GM23338 (cell line): ENCODE results near the gene ERC2. TPM values are rescaled to one million over a fixed set of nuclear protein-coding genes. Genes with fewer than 3 reads are reported as not detected.

Experiments used
- ATAC-seq: fragments of 200-7000 bp; cut with Tn5 transposase; 3 replicates; pipeline ENCODE4 v1.9.1; 2020
- DNase-seq: peaks from one replicate; pipeline ENCODE4 v3.0.0-alpha.2; 2015; ENCODE audit warnings: low spot score
- H2AFZ ChIP-seq: fragments of 200-600 bp; sonication (generic); 2 replicates; pipeline ENCODE4 v1.8.0; 2016; ENCODE audit warnings: antibody characterized with exemption, mild to moderate bottlenecking, moderate library complexity
- H3F3A ChIP-seq: fragments of 200-600 bp; sonication (generic); replicated peaks from 2 replicates; pipeline ENCODE4 v1.8.0; 2017; ENCODE audit warnings: antibody characterized with exemption, mixed run types, low read depth
- H3K27ac ChIP-seq: fragments of 200-600 bp; sonication (generic); 2 replicates; pipeline ENCODE4 v1.6.1; 2016; ENCODE audit warnings: low read depth
- H3K27me3 ChIP-seq: fragments of 200-600 bp; sonication (generic); 2 replicates; pipeline ENCODE4 v1.8.0; 2016; ENCODE audit warnings: mild to moderate bottlenecking, mixed run types, moderate library complexity; ENCODE audit not compliant: insufficient read depth
- H3K36me3 ChIP-seq: fragments of 200-600 bp; sonication (generic); 2 replicates; pipeline ENCODE4 v1.8.0; 2016; ENCODE audit warnings: mild to moderate bottlenecking; ENCODE audit not compliant: insufficient read depth
- H3K4me1 ChIP-seq: fragments of 200-600 bp; sonication (generic); 2 replicates; pipeline ENCODE4 v1.8.0; 2016; ENCODE audit warnings: mild to moderate bottlenecking, moderate library complexity; ENCODE audit not compliant: insufficient read depth
- H3K4me2 ChIP-seq: fragments of 200-600 bp; sonication (generic); 2 replicates; pipeline ENCODE4 v1.7.1; 2017; ENCODE audit warnings: mixed run types
- H3K4me3 ChIP-seq: fragments of 200-600 bp; sonication (generic); 2 replicates; pipeline ENCODE4 v1.6.1; 2016; ENCODE audit warnings: mixed run types
- H3K79me2 ChIP-seq: fragments of 200-600 bp; sonication (generic); replicated peaks from 2 replicates; pipeline ENCODE4 v1.8.0; 2017; ENCODE audit warnings: mild to moderate bottlenecking; ENCODE audit not compliant: insufficient read depth
- H3K9me2 ChIP-seq: fragments of 200-600 bp; sonication (generic); 2 replicates; pipeline ENCODE4 v1.8.0; 2017; ENCODE audit not compliant: insufficient read depth
- H4K20me1 ChIP-seq: fragments of 200-600 bp; sonication (generic); replicated peaks from 2 replicates; pipeline ENCODE4 v1.8.0; 2017; ENCODE audit warnings: mild to moderate bottlenecking; ENCODE audit not compliant: insufficient read depth
- H3K27ac Mint-ChIP-seq: 2 replicates; pipeline ENCODE4 v1.8.0; 2020; ENCODE audit warnings: inconsistent platforms, mild to moderate bottlenecking, moderate library complexity, mixed read lengths
- H3K27me3 Mint-ChIP-seq: 3 replicates; pipeline ENCODE4 v1.8.0; 2022; ENCODE audit warnings: low read depth, mild to moderate bottlenecking, moderate library complexity, mixed read lengths, inconsistent platforms; ENCODE audit not compliant: insufficient read depth, poor library complexity
- H3K36me3 Mint-ChIP-seq: 3 replicates; pipeline ENCODE4 v1.8.0; 2021; ENCODE audit warnings: low read depth, mild to moderate bottlenecking, inconsistent platforms, moderate library complexity, mixed read lengths
- H3K4me1 Mint-ChIP-seq: 3 replicates; pipeline ENCODE4 v1.8.0; 2020; ENCODE audit warnings: mild to moderate bottlenecking, inconsistent platforms, mixed read lengths
- H3K4me3 Mint-ChIP-seq: 3 replicates; pipeline ENCODE4 v1.8.0; 2021; ENCODE audit warnings: moderate library complexity, mild to moderate bottlenecking, inconsistent platforms, mixed read lengths
- H3K9me3 Mint-ChIP-seq: 3 replicates; pipeline ENCODE4 v1.8.0; 2020; ENCODE audit warnings: moderate library complexity, mild to moderate bottlenecking, inconsistent platforms, mixed read lengths
- CREB1 ChIP-seq: fragments of 250-450 bp; sonication (Bioruptor Pico); IDR thresholded peaks from 2 replicates; pipeline ENCODE4 v1.5.0; 2020; ENCODE audit warnings: low read depth, mild to moderate bottlenecking, moderate library complexity
- EZH2 ChIP-seq: fragments of 200-600 bp; sonication (generic); IDR thresholded peaks from one replicate; pipeline ENCODE4 v1.8.0; 2017; ENCODE audit warnings: antibody characterized with exemption, mild to moderate bottlenecking, low read depth; ENCODE audit not compliant: unreplicated experiment
- EZH2phosphoT487 ChIP-seq: fragments of 200-600 bp; sonication (generic); IDR thresholded peaks from one replicate; pipeline ENCODE4 v1.8.1; 2018; ENCODE audit warnings: antibody characterized with exemption; ENCODE audit not compliant: unreplicated experiment
- JUNB ChIP-seq: IDR thresholded peaks from one replicate; pipeline ENCODE4 v1.6.1; 2016; ENCODE audit warnings: antibody characterized with exemption; ENCODE audit not compliant: unreplicated experiment
- NANOG ChIP-seq: IDR thresholded peaks from 2 replicates; pipeline ENCODE4 v1.6.1; 2016; ENCODE audit warnings: antibody characterized with exemption, borderline replicate concordance
- POLR2AphosphoS5 ChIP-seq: IDR thresholded peaks from 2 replicates; pipeline ENCODE4 v1.6.1; 2016; ENCODE audit warnings: antibody characterized with exemption, low read depth
- STAT1 ChIP-seq: IDR thresholded peaks from one replicate; pipeline ENCODE4 v1.6.1; 2016; ENCODE audit warnings: antibody characterized with exemption; ENCODE audit not compliant: unreplicated experiment
- ZNF114 ChIP-seq: fragments of 250-450 bp; sonication (Bioruptor Pico); IDR thresholded peaks from 2 replicates; pipeline ENCODE4 v1.5.0; 2020; ENCODE audit warnings: mild to moderate bottlenecking, moderate library complexity
- ZNF331 ChIP-seq: fragments of 250-450 bp; sonication (Bioruptor Pico); IDR thresholded peaks from 2 replicates; pipeline ENCODE4 v1.5.0; 2020; ENCODE audit warnings: low read depth, mild to moderate bottlenecking, moderate library complexity
- polyA plus RNA-seq: library from polyadenylated mRNA; unstranded; fragments of >200 nt; fragmentation: Nextera tagmentation; extraction: Ambion mirVana; gene quantifications from 2 replicates; pipeline ENCODE4 v1.2.1, GENCODE V29; 2016
- total RNA-seq: library from RNA; depleted of rRNA; stranded (reverse); fragments of >200 nt; shearing (Covaris generic); gene quantifications from 2 replicates; pipeline ENCODE4 v1.2.3, GENCODE V29; 2014
- TF ChIP-seq, protein P1 (sequence below): IDR thresholded peaks from one replicate; pipeline ENCODE4 v1.6.1; 2018; ENCODE audit warnings: antibody characterized with exemption; ENCODE audit not compliant: unreplicated experiment
- TF ChIP-seq, protein P2 (sequence below): fragments of 250-450 bp; sonication (Bioruptor Pico); IDR thresholded peaks from 2 replicates; pipeline ENCODE4 v1.5.0; 2020; ENCODE audit warnings: mild to moderate bottlenecking, moderate library complexity
- TF ChIP-seq, protein P3 (sequence below), 2 experiments: fragments of 200-600 bp in 1 of 2; sonication (generic) in 1 of 2; conservative IDR thresholded peaks; 2 replicates each; pipeline versions ENCODE4 v1.5.1 to v1.6.1; 2016 to 2017; ENCODE audit warnings: antibody characterized with exemption in 2 of 2, low read depth in 2 of 2, mild to moderate bottlenecking in 2 of 2, moderate library complexity in 1 of 2
- TF ChIP-seq, protein P4 (sequence below): IDR thresholded peaks from 2 replicates; pipeline ENCODE4 v1.6.1; 2016; ENCODE audit warnings: antibody characterized with exemption

ERC2 gene
- total and polyA plus RNA-seq, 2 experiments from 2014 or later = 11.8 to 13.7 TPM

DNA sequence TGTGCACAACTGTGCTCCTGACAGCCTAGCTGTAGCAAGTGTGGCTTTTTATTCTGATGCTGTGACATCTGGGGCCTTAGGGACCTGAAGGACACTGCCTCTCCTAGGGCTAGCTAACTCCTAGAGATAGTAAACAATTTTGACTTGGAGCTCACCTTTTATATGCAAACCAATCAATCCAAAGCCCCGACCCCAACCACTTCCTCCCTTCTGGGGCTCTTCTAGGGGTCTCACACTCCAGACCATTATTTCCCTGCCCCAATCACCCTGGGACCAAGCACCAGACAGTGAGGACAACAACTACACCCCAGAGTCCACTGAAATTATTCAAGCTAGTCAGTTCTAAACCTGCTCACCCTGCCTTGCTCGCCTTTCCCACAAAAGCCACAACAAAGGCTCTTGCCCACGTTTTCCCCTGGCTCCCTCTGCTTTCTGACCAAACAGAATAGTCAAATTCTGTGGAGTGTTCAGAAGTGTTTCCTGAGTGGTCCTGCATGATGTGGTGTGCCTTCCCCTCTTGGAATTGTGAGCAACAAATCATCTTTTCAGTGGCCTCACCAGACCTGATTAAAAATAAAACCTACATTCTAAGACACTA is 897.0 kb downstream of the ERC2 start:
- peaks cover 18% of the 10 kb centered on the region for H3K27me3 Mint-ChIP-seq
- H3K27ac Mint-ChIP-seq = peak overlapping the region; percentile 97
- H3K9me3 Mint-ChIP-seq = no peaks in the 10 kb centered on the region; the same call in 2 of the 3 replicates
- ATAC-seq (peak; percentile 24), DNase-seq (peak; percentile 29)
- 0 out of 2 replicates have a peak, but pooled peaks cover 3% of the 10 kb centered on the region for H3K9me2 ChIP-seq
- no peaks in the 10 kb centered on the region for H3K27me3 ChIP-seq
- no peaks in the 10 kb centered on the region for H4K20me1 ChIP-seq
- peaks cover 10% of the 10 kb centered on the region; the same call in 1 of the 2 replicates for H3F3A ChIP-seq
- H3K4me2 ChIP-seq = peak overlapping the region; percentile 36
- H3K27ac ChIP-seq = peak overlapping the region; percentile 93
- peaks cover 34% of the 10 kb centered on the region for H3K4me1 Mint-ChIP-seq
- TF ChIP-seq JUNB (no peak), ZNF114 (CRISPR knock-in tag) (no peak), POLR2AphosphoS5 (no peak), EZH2 (no peak), NANOG (no peak), CREB1 (no peak), ZNF331 (CRISPR knock-in tag) (no peak), EZH2phosphoT487 (no peak), STAT1 (no peak)
- TF ChIP-seq, protein P1, sequence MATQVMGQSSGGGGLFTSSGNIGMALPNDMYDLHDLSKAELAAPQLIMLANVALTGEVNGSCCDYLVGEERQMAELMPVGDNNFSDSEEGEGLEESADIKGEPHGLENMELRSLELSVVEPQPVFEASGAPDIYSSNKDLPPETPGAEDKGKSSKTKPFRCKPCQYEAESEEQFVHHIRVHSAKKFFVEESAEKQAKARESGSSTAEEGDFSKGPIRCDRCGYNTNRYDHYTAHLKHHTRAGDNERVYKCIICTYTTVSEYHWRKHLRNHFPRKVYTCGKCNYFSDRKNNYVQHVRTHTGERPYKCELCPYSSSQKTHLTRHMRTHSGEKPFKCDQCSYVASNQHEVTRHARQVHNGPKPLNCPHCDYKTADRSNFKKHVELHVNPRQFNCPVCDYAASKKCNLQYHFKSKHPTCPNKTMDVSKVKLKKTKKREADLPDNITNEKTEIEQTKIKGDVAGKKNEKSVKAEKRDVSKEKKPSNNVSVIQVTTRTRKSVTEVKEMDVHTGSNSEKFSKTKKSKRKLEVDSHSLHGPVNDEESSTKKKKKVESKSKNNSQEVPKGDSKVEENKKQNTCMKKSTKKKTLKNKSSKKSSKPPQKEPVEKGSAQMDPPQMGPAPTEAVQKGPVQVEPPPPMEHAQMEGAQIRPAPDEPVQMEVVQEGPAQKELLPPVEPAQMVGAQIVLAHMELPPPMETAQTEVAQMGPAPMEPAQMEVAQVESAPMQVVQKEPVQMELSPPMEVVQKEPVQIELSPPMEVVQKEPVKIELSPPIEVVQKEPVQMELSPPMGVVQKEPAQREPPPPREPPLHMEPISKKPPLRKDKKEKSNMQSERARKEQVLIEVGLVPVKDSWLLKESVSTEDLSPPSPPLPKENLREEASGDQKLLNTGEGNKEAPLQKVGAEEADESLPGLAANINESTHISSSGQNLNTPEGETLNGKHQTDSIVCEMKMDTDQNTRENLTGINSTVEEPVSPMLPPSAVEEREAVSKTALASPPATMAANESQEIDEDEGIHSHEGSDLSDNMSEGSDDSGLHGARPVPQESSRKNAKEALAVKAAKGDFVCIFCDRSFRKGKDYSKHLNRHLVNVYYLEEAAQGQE = no peak
- TF ChIP-seq, protein P2, sequence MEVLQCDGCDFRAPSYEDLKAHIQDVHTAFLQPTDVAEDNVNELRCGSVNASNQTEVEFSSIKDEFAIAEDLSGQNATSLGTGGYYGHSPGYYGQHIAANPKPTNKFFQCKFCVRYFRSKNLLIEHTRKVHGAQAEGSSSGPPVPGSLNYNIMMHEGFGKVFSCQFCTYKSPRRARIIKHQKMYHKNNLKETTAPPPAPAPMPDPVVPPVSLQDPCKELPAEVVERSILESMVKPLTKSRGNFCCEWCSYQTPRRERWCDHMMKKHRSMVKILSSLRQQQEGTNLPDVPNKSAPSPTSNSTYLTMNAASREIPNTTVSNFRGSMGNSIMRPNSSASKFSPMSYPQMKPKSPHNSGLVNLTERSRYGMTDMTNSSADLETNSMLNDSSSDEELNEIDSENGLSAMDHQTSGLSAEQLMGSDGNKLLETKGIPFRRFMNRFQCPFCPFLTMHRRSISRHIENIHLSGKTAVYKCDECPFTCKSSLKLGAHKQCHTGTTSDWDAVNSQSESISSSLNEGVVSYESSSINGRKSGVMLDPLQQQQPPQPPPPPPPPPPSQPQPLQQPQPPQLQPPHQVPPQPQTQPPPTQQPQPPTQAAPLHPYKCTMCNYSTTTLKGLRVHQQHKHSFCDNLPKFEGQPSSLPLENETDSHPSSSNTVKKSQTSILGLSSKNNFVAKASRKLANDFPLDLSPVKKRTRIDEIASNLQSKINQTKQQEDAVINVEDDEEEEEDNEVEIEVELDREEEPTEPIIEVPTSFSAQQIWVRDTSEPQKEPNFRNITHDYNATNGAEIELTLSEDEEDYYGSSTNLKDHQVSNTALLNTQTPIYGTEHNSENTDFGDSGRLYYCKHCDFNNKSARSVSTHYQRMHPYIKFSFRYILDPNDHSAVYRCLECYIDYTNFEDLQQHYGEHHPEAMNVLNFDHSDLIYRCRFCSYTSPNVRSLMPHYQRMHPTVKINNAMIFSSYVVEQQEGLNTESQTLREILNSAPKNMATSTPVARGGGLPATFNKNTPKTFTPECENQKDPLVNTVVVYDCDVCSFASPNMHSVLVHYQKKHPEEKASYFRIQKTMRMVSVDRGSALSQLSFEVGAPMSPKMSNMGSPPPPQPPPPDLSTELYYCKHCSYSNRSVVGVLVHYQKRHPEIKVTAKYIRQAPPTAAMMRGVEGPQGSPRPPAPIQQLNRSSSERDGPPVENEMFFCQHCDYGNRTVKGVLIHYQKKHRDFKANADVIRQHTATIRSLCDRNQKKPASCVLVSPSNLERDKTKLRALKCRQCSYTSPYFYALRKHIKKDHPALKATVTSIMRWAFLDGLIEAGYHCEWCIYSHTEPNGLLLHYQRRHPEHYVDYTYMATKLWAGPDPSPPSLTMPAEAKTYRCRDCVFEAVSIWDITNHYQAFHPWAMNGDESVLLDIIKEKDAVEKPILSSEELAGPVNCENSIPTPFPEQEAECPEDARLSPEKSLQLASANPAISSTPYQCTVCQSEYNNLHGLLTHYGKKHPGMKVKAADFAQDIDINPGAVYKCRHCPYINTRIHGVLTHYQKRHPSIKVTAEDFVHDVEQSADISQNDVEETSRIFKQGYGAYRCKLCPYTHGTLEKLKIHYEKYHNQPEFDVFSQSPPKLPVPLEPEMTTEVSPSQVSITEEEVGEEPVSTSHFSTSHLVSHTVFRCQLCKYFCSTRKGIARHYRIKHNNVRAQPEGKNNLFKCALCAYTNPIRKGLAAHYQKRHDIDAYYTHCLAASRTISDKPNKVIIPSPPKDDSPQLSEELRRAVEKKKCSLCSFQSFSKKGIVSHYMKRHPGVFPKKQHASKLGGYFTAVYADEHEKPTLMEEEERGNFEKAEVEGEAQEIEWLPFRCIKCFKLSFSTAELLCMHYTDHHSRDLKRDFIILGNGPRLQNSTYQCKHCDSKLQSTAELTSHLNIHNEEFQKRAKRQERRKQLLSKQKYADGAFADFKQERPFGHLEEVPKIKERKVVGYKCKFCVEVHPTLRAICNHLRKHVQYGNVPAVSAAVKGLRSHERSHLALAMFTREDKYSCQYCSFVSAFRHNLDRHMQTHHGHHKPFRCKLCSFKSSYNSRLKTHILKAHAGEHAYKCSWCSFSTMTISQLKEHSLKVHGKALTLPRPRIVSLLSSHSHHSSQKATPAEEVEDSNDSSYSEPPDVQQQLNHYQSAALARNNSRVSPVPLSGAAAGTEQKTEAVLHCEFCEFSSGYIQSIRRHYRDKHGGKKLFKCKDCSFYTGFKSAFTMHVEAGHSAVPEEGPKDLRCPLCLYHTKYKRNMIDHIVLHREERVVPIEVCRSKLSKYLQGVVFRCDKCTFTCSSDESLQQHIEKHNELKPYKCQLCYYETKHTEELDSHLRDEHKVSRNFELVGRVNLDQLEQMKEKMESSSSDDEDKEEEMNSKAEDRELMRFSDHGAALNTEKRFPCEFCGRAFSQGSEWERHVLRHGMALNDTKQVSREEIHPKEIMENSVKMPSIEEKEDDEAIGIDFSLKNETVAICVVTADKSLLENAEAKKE (CRISPR knock-in tag) = no peak
- TF ChIP-seq, protein P3, sequence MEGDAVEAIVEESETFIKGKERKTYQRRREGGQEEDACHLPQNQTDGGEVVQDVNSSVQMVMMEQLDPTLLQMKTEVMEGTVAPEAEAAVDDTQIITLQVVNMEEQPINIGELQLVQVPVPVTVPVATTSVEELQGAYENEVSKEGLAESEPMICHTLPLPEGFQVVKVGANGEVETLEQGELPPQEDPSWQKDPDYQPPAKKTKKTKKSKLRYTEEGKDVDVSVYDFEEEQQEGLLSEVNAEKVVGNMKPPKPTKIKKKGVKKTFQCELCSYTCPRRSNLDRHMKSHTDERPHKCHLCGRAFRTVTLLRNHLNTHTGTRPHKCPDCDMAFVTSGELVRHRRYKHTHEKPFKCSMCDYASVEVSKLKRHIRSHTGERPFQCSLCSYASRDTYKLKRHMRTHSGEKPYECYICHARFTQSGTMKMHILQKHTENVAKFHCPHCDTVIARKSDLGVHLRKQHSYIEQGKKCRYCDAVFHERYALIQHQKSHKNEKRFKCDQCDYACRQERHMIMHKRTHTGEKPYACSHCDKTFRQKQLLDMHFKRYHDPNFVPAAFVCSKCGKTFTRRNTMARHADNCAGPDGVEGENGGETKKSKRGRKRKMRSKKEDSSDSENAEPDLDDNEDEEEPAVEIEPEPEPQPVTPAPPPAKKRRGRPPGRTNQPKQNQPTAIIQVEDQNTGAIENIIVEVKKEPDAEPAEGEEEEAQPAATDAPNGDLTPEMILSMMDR (conservative IDR thresholded peaks at IDR 0.05; ENCODE audit: low read depth in 2 of 2) = no peak
- TF ChIP-seq, protein P4, sequence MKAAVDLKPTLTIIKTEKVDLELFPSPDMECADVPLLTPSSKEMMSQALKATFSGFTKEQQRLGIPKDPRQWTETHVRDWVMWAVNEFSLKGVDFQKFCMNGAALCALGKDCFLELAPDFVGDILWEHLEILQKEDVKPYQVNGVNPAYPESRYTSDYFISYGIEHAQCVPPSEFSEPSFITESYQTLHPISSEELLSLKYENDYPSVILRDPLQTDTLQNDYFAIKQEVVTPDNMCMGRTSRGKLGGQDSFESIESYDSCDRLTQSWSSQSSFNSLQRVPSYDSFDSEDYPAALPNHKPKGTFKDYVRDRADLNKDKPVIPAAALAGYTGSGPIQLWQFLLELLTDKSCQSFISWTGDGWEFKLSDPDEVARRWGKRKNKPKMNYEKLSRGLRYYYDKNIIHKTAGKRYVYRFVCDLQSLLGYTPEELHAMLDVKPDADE = no peak
- H3K4me3 Mint-ChIP-seq = peak overlapping the region; percentile 9; the same call in 1 of the 3 replicates
- no peaks in the 10 kb centered on the region for H3K79me2 ChIP-seq
- no peak overlapping the region for H3K4me3 ChIP-seq
- peaks cover 3% of the 10 kb centered on the region; the same call in 1 of the 3 replicates for H3K36me3 Mint-ChIP-seq
- peaks cover 26% of the 10 kb centered on the region for H3K4me1 ChIP-seq
- no peaks in the 10 kb centered on the region for H3K36me3 ChIP-seq
- H2AFZ ChIP-seq = no peak overlapping the region
